RWPE2 (cell line): ENCODE data around the gene ERP27.

Experiments
- ATAC-seq: fragments of 200-7000 bp; cut with Tn5 transposase; 3 replicates; pipeline ENCODE4 v1.9.1; 2021; ENCODE audit warnings: low read depth
- DNase-seq: peaks from one replicate; pipeline ENCODE4 v3.0.0-alpha.2; 2020; ENCODE audit warnings: low spot score
- H3K27ac ChIP-seq: fragments of 450-650 bp; 2 replicates; pipeline ENCODE4 v1.5.1; 2017; ENCODE audit warnings: mild to moderate bottlenecking; ENCODE audit not compliant: poor library complexity, severe bottlenecking
- H3K27me3 ChIP-seq: fragments of 250-450 bp; sonication (Bioruptor Pico); 2 replicates; pipeline ENCODE4 v1.5.1; 2021; ENCODE audit warnings: mild to moderate bottlenecking, moderate library complexity; ENCODE audit not compliant: insufficient read depth, poor library complexity, severe bottlenecking
- H3K36me3 ChIP-seq: fragments of 250-450 bp; sonication (Bioruptor Pico); 2 replicates; pipeline ENCODE4 v1.5.1; 2020; ENCODE audit warnings: low read depth, mild to moderate bottlenecking, moderate library complexity
- H3K4me1 ChIP-seq: fragments of 250-450 bp; sonication (Bioruptor Pico); 2 replicates; pipeline ENCODE4 v1.5.1; 2021; ENCODE audit warnings: mild to moderate bottlenecking, moderate library complexity; ENCODE audit not compliant: insufficient read depth, poor library complexity, severe bottlenecking
- H3K4me3 ChIP-seq: fragments of 250-450 bp; sonication (Bioruptor Pico); 2 replicates; pipeline ENCODE4 v1.5.1; 2021; ENCODE audit warnings: mild to moderate bottlenecking, moderate library complexity; ENCODE audit not compliant: severe bottlenecking
- H3K9me3 ChIP-seq: fragments of 250-450 bp; sonication (Bioruptor Pico); 2 replicates; pipeline ENCODE4 v1.5.1; 2021; ENCODE audit warnings: mild to moderate bottlenecking, moderate library complexity; ENCODE audit not compliant: severe bottlenecking
- CTCF ChIP-seq: fragments of 450-650 bp; IDR thresholded peaks from one replicate; pipeline ENCODE4 v1.5.1; 2017; ENCODE audit warnings: mild to moderate bottlenecking, moderate library complexity; ENCODE audit not compliant: poor library complexity, severe bottlenecking

ERP27 gene

DNA sequence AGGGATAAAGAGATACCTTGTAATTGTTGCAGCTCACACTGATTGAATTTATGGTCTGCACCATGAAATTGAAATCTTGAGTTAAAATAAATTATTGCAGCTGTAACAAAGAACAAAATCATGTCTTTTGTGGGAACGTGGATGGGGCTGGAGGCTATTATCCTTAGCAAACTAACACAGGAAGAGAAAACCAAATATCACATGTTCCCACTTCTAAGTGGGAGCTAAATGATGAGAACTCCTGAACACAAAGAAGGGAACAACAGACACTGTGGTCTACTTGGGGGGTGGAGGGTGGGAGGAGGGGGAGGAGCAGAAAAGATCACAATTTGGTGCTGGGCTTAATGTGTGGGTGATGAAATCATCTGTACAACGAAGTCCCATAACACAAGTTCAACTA lies 22.6 kb downstream of the ERP27 start:
- Histone ChIP-seq H3K27ac (no peak overlapping the region), H3K27me3 (no peaks in the 10 kb centered on the region), H3K4me3 (no peak overlapping the region), H3K9me3 (no peaks in the 10 kb centered on the region), H3K4me1 (no peaks in the 10 kb centered on the region), H3K36me3 (no peaks in the 10 kb centered on the region)
- no peak for DNase-seq
- ATAC-seq: no peak
- TF ChIP-seq CTCF: no peak

DNA sequence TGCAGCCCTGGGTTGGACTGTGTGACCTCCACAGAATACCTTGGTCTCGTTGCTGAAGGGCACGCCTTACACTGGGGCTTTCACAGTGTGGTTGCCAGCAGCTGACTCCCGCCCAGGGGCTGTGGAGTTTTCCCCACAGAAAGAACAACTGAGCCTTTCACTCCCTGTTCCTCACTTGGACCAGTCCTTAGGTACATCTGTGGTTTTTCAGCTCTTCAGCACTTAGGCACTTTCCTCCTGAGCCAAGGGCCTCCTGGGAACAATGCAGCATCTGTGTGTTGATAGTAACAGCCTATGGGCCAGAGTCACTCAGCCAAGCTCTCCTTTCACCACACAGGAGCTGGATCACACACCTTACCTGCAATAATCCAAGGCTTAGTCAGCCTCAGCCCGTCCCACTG lies 25.0 kb downstream of the ERP27 start:
- H3K4me3 ChIP-seq: no peak overlapping the region
- no peak for DNase-seq
- no peak overlapping the region for H3K27ac ChIP-seq
- TF ChIP-seq CTCF: no peak
- H3K27me3 ChIP-seq: no peaks in the 10 kb centered on the region
- ATAC-seq: peak; percentile 70; the same call in 2 of the 3 replicates
- peaks cover 5% of the 10 kb centered on the region for H3K4me1 ChIP-seq
- H3K9me3 ChIP-seq: no peaks in the 10 kb centered on the region
- H3K36me3 ChIP-seq: no peaks in the 10 kb centered on the region

GRCh38 chr12:14911131-14911530 lies 27.2 kb downstream of the ERP27 start:
- no peak overlapping the region for H3K4me3 ChIP-seq
- TF ChIP-seq CTCF: no peak
- no peaks in the 10 kb centered on the region for H3K27me3 ChIP-seq
- H3K9me3 ChIP-seq: no peaks in the 10 kb centered on the region
- ATAC-seq (no peak), DNase-seq (no peak)
- no peak overlapping the region for H3K27ac ChIP-seq
- peaks cover 5% of the 10 kb centered on the region for H3K4me1 ChIP-seq
- H3K36me3 ChIP-seq: no peaks in the 10 kb centered on the region

- no peaks in the 10 kb centered on the region for H3K27me3 ChIP-seq
- ATAC-seq: peak; percentile 51; the same call in 2 of the 3 replicates
- H3K9me3 ChIP-seq: no peaks in the 10 kb centered on the region
- H3K4me3 ChIP-seq: no peak overlapping the region
- no peak for TF ChIP-seq CTCF
- H3K4me1 ChIP-seq: peaks cover 5% of the 10 kb centered on the region
- no peaks in the 10 kb centered on the region for H3K36me3 ChIP-seq
- no peak for DNase-seq
- peak overlapping the region; percentile 52 for H3K27ac ChIP-seq
These were observed 28.0 kb downstream of the ERP27 start for GRCh38 chr12:14910090-14910915.

GRCh38 chr12:14907953-14908352 lies 30.4 kb downstream of the ERP27 start:
- no peak for TF ChIP-seq CTCF

More at GRCh38 chr12:14907953-14908352, 30.4 kb downstream of the ERP27 start:
- H3K4me3 ChIP-seq: no peak overlapping the region
- no peaks in the 10 kb centered on the region for H3K9me3 ChIP-seq
- ATAC-seq (no peak), DNase-seq (no peak)
- no peak overlapping the region for H3K27ac ChIP-seq
- H3K4me1 ChIP-seq: peaks cover 5% of the 10 kb centered on the region
- no peaks in the 10 kb centered on the region for H3K27me3 ChIP-seq
- no peaks in the 10 kb centered on the region for H3K36me3 ChIP-seq
